HG03378 (cell line): ENCODE data around the gene AGBL5.
"Not testable (repeated sequence)": the region's sequence is repeated elsewhere in the genome, so short reads cannot be mapped to it uniquely, and the experiment has no call there.

Source experiments
- ATAC-seq: cut with Tn5 transposase; IDR thresholded peaks from one replicate; pipeline ENCODE4 v1.9.1; 2021; ENCODE audit warnings: mild to moderate bottlenecking, moderate library complexity; ENCODE audit not compliant: unreplicated experiment

AGBL5 gene

GRCh38 chr2:27073782-27074181, 22.3 kb downstream of the AGBL5 start:
- ATAC-seq, result no peak

GRCh38 chr2:27074738-27075565, 23.5 kb downstream of the AGBL5 start:
- ATAC-seq, result no peak

- ATAC-seq, result not testable (repeated sequence)
These were observed 24.1 kb downstream of the AGBL5 start for GRCh38 chr2:27075566-27075871.

- no peak for ATAC-seq
These were observed 24.9 kb downstream of the AGBL5 start for GRCh38 chr2:27076323-27076722.

GRCh38 chr2:27077231-27077630, 25.8 kb downstream of the AGBL5 start:
- no peak for ATAC-seq

GRCh38 chr2:27078267-27079194, 27.1 kb downstream of the AGBL5 start, which contains the start of gene EMILIN1:
TSS of gene EMILIN1 (plus strand) at chr2:27078615. CDS start at chr2:27079066, 451 bp downstream.
- ATAC-seq, result no peak

GRCh38 chr2:27079233-27080139, 28.0 kb downstream of the AGBL5 start:
- ATAC-seq, result no peak

GRCh38 chr2:27080140-27080469, 28.6 kb downstream of the AGBL5 start:
- ATAC-seq, result no peak

GRCh38 chr2:27080603-27080936, 29.1 kb downstream of the AGBL5 start:
- no peak for ATAC-seq

GRCh38 chr2:27081984-27082772, 30.7 kb downstream of the AGBL5 start:
- no peak for ATAC-seq

GRCh38 chr2:27082773-27083409, 31.4 kb downstream of the AGBL5 start:
- ATAC-seq, result no peak

- ATAC-seq, result no peak
These were observed 32.2 kb downstream of the AGBL5 start for GRCh38 chr2:27083410-27084296.

GRCh38 chr2:27084297-27085061, 33.0 kb downstream of the AGBL5 start:
- no peak for ATAC-seq

- no peak for ATAC-seq
These were observed 33.7 kb downstream of the AGBL5 start for GRCh38 chr2:27085062-27085672.

GRCh38 chr2:27085673-27086089, 34.2 kb downstream of the AGBL5 start:
- peak; percentile 4 for ATAC-seq

GRCh38 chr2:27086090-27086723, 34.7 kb downstream of the AGBL5 start:
- ATAC-seq, result peak; percentile 58
